ENCODE measurements around the gene SLC16A7.

DNA sequence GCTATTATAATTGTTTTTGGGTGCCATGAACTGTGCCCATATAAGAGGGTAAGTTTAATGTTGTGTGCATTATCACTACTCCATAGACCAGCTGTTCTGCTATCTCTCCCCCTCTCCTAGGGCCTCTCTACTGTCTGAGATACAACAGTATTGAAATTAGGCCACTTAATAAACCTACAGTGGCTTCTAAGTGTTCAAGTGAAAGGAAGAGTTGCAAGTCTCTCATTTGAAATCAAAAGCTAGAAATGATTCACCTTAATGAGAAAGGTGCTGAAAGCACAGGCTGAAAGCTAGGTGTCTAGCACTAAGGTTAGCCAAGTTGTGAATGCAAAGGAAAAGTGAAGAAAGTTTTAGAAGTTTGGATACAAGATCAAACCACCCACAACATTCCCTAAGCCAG is 168.0 kb downstream of the SLC16A7 start:
- TF ChIP-seq EZH2 (IDR thresholded peaks at IDR 0.05; ENCODE audit: low read depth): no peak
- TF ChIP-seq, protein P1, sequence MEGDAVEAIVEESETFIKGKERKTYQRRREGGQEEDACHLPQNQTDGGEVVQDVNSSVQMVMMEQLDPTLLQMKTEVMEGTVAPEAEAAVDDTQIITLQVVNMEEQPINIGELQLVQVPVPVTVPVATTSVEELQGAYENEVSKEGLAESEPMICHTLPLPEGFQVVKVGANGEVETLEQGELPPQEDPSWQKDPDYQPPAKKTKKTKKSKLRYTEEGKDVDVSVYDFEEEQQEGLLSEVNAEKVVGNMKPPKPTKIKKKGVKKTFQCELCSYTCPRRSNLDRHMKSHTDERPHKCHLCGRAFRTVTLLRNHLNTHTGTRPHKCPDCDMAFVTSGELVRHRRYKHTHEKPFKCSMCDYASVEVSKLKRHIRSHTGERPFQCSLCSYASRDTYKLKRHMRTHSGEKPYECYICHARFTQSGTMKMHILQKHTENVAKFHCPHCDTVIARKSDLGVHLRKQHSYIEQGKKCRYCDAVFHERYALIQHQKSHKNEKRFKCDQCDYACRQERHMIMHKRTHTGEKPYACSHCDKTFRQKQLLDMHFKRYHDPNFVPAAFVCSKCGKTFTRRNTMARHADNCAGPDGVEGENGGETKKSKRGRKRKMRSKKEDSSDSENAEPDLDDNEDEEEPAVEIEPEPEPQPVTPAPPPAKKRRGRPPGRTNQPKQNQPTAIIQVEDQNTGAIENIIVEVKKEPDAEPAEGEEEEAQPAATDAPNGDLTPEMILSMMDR (conservative IDR thresholded peaks at IDR 0.05): no peak
